Measurements from ENCODE around the gene GATAD2B. TPM values are rescaled to one million over a fixed set of nuclear protein-coding genes. Genes with fewer than 3 reads are reported as not detected.

The GATAD2B gene
- total RNA-seq, 1 donor from 2014 or later = 48.4 TPM

- no peaks in the 10 kb centered on the region for H3K9me3 Mint-ChIP-seq (ENCODE audit: unreplicated experiment)
- H3K27ac ChIP-seq (ENCODE audit: low read depth, low read length) = no peak overlapping the region
- H3K36me3 Mint-ChIP-seq (ENCODE audit: low read depth, unreplicated experiment) = peaks cover 10% of the 10 kb centered on the region
- H3K27me3 Mint-ChIP-seq (ENCODE audit: low read depth, unreplicated experiment) = no peaks in the 10 kb centered on the region
- no peak overlapping the region for H3K4me2 ChIP-seq (ENCODE audit: low read length)
- H3K4me1 Mint-ChIP-seq (ENCODE audit: low read depth, unreplicated experiment) = no peaks in the 10 kb centered on the region
- peaks cover 4% of the 10 kb centered on the region for H3K4me1 ChIP-seq (ENCODE audit: insufficient read depth, low read length)
- no peak overlapping the region for H3K9ac ChIP-seq (ENCODE audit: low read length)
- H3K27me3 ChIP-seq (ENCODE audit: insufficient read depth, low read length) = no peaks in the 10 kb centered on the region
- no peaks in the 10 kb centered on the region for H3K9me3 ChIP-seq (ENCODE audit: insufficient read depth, low read depth, low read length)
- H3K79me2 ChIP-seq (ENCODE audit: insufficient read depth, low read length) = no peaks in the 10 kb centered on the region
- H2AFZ ChIP-seq (ENCODE audit: low read depth, low read length) = no peak overlapping the region
- no peaks in the 10 kb centered on the region for H4K20me1 ChIP-seq (ENCODE audit: insufficient read depth, low read length)
- H3K4me3 ChIP-seq (ENCODE audit: insufficient read depth, low read depth, low read length) = no peak overlapping the region
- DNase-seq (ENCODE audit: low read depth) (no peak), FAIRE-seq (no peak)
- peaks cover 9% of the 10 kb centered on the region for H3K36me3 ChIP-seq (ENCODE audit: insufficient read depth, low read length)
- H3K4me3 Mint-ChIP-seq (ENCODE audit: unreplicated experiment) = no peak overlapping the region
- no peak overlapping the region for H3K27ac Mint-ChIP-seq (ENCODE audit: unreplicated experiment)
- TF ChIP-seq CTCF (IDR thresholded peaks at IDR 0.05; ENCODE audit: insufficient read depth, low read depth, low read length) = no peak
- no peak for TF ChIP-seq EZH2 (IDR thresholded peaks at IDR 0.05; ENCODE audit: insufficient read depth, low read length)
Observed at GRCh38 chr1:153929426-153929825, 6.7 kb upstream of the GATAD2B start.

- no peak overlapping the region for H2AFZ ChIP-seq (ENCODE audit: low read depth, low read length)
- no peaks in the 10 kb centered on the region for H3K9me3 ChIP-seq (ENCODE audit: insufficient read depth, low read depth, low read length)
- H3K4me3 ChIP-seq (ENCODE audit: insufficient read depth, low read depth, low read length) = no peak overlapping the region
- no peak for FAIRE-seq
- H4K20me1 ChIP-seq (ENCODE audit: insufficient read depth, low read length) = no peaks in the 10 kb centered on the region
- DNase-seq (ENCODE audit: low read depth) = no peak
- H3K27me3 ChIP-seq (ENCODE audit: insufficient read depth, low read length) = no peaks in the 10 kb centered on the region
- no peaks in the 10 kb centered on the region for H3K27me3 Mint-ChIP-seq (ENCODE audit: low read depth, unreplicated experiment)
- H3K36me3 Mint-ChIP-seq (ENCODE audit: low read depth, unreplicated experiment) = peaks cover 7% of the 10 kb centered on the region
- H3K36me3 ChIP-seq (ENCODE audit: insufficient read depth, low read length) = peaks cover 4% of the 10 kb centered on the region
- no peak overlapping the region for H3K27ac ChIP-seq (ENCODE audit: low read depth, low read length)
- no peak overlapping the region for H3K4me3 Mint-ChIP-seq (ENCODE audit: unreplicated experiment)
- H3K79me2 ChIP-seq (ENCODE audit: insufficient read depth, low read length) = no peaks in the 10 kb centered on the region
- no peak overlapping the region for H3K9ac ChIP-seq (ENCODE audit: low read length)
- H3K27ac Mint-ChIP-seq (ENCODE audit: unreplicated experiment) = no peak overlapping the region
- peaks cover 6% of the 10 kb centered on the region for H3K4me1 ChIP-seq (ENCODE audit: insufficient read depth, low read length)
- H3K4me1 Mint-ChIP-seq (ENCODE audit: low read depth, unreplicated experiment) = no peaks in the 10 kb centered on the region
- H3K4me2 ChIP-seq (ENCODE audit: low read length) = no peak overlapping the region
- H3K9me3 Mint-ChIP-seq (ENCODE audit: unreplicated experiment) = no peaks in the 10 kb centered on the region
- TF ChIP-seq EZH2 (IDR thresholded peaks at IDR 0.05; ENCODE audit: insufficient read depth, low read length) = no peak
- TF ChIP-seq CTCF (IDR thresholded peaks at IDR 0.05; ENCODE audit: insufficient read depth, low read depth, low read length) = no peak
Observed at GRCh38 chr1:153928791-153929341, 6.1 kb upstream of the GATAD2B start.

GRCh38 chr1:153928245-153928644 is 5.5 kb upstream of the GATAD2B start:
- Mint-ChIP-seq H3K27ac (ENCODE audit: unreplicated experiment) (no peak overlapping the region), H3K27me3 (ENCODE audit: low read depth, unreplicated experiment) (no peaks in the 10 kb centered on the region), H3K4me1 (ENCODE audit: low read depth, unreplicated experiment) (no peaks in the 10 kb centered on the region), H3K36me3 (ENCODE audit: low read depth, unreplicated experiment) (peaks cover 7% of the 10 kb centered on the region), H3K9me3 (ENCODE audit: unreplicated experiment) (no peaks in the 10 kb centered on the region), H3K4me3 (ENCODE audit: unreplicated experiment) (no peak overlapping the region)
- no peak overlapping the region for H2AFZ ChIP-seq (ENCODE audit: low read depth, low read length)
- no peaks in the 10 kb centered on the region for H3K9me3 ChIP-seq (ENCODE audit: insufficient read depth, low read depth, low read length)
- H3K27me3 ChIP-seq (ENCODE audit: insufficient read depth, low read length) = no peaks in the 10 kb centered on the region
- no peak overlapping the region for H3K4me2 ChIP-seq (ENCODE audit: low read length)
- H3K9ac ChIP-seq (ENCODE audit: low read length) = no peak overlapping the region
- H3K4me3 ChIP-seq (ENCODE audit: insufficient read depth, low read depth, low read length) = no peak overlapping the region
- no peaks in the 10 kb centered on the region for H4K20me1 ChIP-seq (ENCODE audit: insufficient read depth, low read length)
- H3K36me3 ChIP-seq (ENCODE audit: insufficient read depth, low read length) = peaks cover 4% of the 10 kb centered on the region
- DNase-seq (ENCODE audit: low read depth) (no peak), FAIRE-seq (no peak)
- H3K27ac ChIP-seq (ENCODE audit: low read depth, low read length) = no peak overlapping the region
- no peak for TF ChIP-seq EZH2 (IDR thresholded peaks at IDR 0.05; ENCODE audit: insufficient read depth, low read length)
- TF ChIP-seq CTCF (IDR thresholded peaks at IDR 0.05; ENCODE audit: insufficient read depth, low read depth, low read length) = no peak
- H3K4me1 ChIP-seq (ENCODE audit: insufficient read depth, low read length) = peaks cover 12% of the 10 kb centered on the region
- H3K79me2 ChIP-seq (ENCODE audit: insufficient read depth, low read length) = no peaks in the 10 kb centered on the region

Measured in astrocyte (in vitro differentiated cells and primary cell).